SK-N-MC (cell line): ENCODE data around the gene BTBD18.

Experiments
- EZH2 ChIP-seq: fragments of 200-600 bp; sonication (generic); IDR thresholded peaks from one replicate; pipeline ENCODE4 v1.6.1; 2017; ENCODE audit warnings: antibody characterized with exemption
- FOXP2 ChIP-seq: optimal IDR thresholded peaks from 2 replicates; pipeline ENCODE3; 2011; ENCODE audit warnings: mild to moderate bottlenecking, moderate library complexity; ENCODE audit not compliant: insufficient read depth; ENCODE audit errors: extremely low read length, control extremely low read depth
- POLR2AphosphoS5 ChIP-seq: IDR thresholded peaks from 2 replicates; pipeline ENCODE4 v1.6.1; 2012; ENCODE audit warnings: mild to moderate bottlenecking, low read depth, low read length, borderline replicate concordance

- no peak for TF ChIP-seq EZH2
- TF ChIP-seq POLR2AphosphoS5: no peak
- no peak for TF ChIP-seq FOXP2
These were observed 37.8 kb downstream of the BTBD18 start for GRCh38 chr11:57713835-57714234.
